GM18499 (cell line): Measurements from ENCODE around the gene SMARCC1.
"Not testable (repeated sequence)": the region's sequence is repeated elsewhere in the genome, so short reads cannot be mapped to it uniquely, and the experiment has no call there.

Experiments used
- ATAC-seq: cut with Tn5 transposase; IDR thresholded peaks from one replicate; pipeline ENCODE4 v1.9.1; 2021; ENCODE audit warnings: moderate number of reproducible peaks; ENCODE audit not compliant: insufficient read depth, unreplicated experiment

Gene SMARCC1

DNA sequence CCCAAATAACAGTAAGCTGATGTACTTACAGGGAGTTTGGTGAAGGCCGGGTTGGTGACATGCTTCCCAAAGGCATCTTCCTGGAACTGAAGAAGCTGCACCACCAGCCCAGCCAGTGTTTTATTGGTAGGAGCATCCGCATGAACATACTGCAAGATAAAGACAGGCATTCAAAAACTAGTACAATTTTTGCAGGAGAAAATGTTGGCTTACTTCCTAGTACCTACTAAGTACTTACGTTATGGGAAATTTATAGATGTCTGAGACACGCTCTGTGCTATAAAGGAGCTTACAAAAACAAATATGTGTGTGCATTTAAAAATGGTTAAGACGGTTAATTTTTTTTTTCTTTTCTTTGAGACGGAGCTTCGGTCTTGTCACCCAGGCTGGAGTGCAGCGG is 8.9 kb downstream of the SMARCC1 start:
- no peak for ATAC-seq

DNA sequence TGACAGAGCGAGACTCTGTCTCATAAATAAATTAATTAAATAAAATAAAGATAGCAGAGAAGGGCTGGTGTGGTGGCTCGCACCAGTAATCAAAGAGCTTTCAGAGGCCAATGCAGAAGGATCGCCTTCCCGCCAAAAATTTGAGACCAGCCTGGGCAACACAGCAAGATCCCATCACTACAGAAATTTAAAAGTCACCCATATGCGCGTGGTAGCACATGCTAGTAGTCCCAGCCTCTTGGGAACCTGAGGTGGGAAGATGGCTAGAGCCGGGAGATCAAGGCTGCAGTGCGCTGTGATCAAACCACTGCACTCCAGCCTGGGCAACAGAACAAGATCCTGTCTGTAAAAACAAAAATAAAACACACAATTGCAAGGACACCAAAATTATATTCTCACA is 9.6 kb downstream of the SMARCC1 start:
- no peak for ATAC-seq

DNA sequence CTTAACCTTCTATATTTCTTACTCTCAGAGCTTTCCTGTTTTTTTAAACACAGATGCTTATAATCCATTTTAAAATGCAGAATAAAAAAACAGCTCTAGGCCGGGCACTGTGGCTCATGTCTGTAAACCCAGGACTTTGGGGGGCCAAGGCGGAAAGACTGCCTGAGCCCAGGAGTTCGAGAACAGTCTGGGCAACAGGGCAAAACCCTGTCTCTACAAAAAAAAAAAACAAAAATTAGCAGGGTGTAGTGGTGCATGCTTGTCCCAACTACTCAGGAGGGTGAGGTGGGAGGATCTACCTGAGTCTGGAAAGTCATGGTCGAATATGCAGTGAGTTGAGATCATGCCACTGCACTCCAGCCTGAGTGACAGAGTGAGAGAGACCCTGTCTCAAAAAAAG is 15.5 kb downstream of the SMARCC1 start:
- ATAC-seq, result no peak

DNA sequence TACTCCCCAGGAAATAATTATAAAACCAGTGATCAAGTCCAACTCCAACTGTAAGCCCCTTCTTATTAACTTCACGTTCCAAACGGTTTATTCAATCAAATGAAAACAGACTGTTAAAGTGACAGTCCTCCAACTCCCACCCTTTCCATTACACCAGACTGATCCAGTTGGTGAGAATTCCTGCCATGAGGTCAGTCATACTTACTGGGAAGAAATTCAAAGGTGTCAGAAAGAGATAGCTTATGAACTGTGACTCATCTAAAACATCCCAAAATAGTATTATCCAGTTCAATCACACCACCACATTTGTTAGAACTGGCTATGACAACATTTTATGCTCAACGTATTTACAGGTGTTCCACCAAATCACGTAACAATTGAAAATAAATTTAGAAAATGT is 19.5 kb downstream of the SMARCC1 start:
- no peak for ATAC-seq

DNA sequence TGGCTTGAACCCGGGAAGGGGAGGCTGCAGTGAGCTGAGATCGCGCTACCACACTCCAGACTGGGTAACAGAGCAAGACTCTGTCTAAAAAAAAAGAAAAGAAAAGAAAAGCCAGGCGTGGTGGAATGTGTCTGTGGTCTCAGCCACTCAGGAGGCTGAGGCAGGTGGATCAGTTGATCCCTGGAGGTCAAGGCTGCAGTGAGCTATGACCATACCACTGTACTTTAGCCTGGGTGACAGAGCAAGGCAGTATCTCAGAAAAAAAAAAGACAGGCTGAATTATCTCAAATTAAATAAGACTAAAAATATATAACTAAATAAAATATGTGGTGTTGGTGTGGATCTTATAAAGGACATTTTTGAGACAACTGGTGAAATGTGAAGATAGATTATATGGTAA is 20.6 kb downstream of the SMARCC1 start:
- ATAC-seq, result no peak

DNA sequence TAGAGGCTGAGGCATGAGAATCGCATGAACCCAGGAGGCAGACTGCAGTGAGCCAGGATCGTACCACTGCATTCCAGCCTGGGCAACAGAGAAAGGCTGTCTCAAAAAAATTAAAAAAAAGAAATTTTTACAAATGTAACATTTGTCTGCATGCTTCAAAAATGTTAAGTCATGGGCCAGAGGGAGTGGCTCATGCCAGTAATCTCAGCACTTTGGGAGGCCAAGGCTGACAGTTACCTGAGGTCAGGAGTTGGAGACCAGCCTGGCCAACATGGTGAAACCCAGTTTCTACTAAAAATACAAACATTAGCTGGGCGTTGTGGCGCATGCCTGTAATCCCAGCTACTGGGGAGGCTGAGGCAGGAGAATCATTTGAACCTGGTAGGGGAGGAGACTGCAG is 21.5 kb downstream of the SMARCC1 start:
- ATAC-seq, result not testable (repeated sequence)

DNA sequence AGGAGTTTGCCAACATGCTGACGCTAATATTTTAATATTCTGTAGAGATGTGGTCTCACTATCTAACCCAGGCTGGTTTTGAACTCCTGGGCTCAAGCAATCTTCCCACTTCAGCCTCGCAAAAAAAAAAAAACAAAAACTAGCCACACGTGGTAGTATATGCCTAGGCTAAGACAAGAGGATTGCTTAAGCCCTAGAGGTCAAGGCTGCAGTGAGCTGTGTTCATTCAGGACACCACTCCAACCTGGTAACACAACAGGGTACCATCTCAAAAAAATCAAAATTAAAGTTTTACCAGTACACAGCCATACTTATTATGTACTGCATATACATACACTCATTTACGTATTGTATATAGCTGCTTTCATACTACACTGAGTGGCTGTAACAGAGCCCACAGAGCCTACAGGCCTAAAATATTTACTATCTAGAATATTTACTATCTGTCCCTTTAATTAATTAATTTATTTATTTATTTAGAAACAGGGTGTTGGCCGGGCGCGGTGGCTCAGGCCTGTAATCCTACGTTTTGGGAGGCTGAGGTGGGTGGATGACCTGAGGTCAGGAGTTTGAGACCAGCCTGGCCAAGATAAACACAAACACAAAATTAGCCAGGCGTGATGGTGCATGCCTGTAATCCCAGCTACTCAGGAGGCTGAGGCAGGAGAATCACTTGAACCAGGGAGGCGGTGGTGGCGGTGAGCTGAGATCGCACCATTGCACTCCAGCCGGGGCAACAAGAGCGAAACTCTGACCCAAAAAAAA is 23.2 kb downstream of the SMARCC1 start:
- ATAC-seq, result no peak

DNA sequence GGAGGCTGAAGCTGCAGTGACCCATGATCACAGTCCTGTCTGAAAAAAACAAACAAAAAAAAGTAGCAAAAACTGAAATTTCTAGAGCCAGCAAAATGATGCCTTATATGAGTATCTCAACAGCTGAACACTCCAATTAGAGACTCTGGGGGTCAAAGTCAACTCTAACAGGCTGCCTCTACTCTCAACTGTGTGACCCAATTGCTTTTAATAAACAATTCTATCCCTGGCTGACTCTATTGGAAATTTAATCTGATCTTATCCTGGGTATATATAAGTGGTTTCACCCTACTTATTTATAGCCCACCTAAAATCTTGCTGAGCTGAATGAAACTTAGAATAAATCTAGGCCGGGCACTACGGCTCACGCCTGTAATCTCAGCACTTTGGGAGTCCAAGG is 29.0 kb downstream of the SMARCC1 start:
- no peak for ATAC-seq

DNA sequence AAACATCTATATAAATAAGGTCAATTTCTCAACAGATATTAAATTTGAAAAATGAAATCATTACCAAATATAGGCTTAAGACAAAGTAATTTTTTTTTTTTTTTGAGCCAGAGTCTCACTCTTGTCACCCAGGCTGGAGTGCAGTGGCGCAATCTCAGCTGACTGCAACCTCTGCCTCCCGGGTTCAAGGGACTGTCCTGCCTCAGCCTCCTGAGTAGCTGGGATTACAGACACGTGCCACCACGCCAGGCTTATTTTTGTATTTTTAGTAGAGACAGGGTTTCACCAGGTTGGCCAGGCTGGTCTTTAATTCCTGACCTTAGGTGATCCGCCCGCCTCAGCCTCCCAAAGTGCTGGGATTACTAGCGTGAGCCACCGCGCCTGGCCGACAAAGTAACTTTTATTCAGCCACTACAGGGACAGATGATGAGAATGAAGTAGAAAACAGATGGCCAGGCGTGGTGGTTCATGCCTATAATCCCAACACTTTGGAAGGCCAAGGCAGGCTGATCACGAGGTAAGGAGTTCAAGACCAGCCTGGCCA is 30.8 kb downstream of the SMARCC1 start:
- not testable (repeated sequence) for ATAC-seq

DNA sequence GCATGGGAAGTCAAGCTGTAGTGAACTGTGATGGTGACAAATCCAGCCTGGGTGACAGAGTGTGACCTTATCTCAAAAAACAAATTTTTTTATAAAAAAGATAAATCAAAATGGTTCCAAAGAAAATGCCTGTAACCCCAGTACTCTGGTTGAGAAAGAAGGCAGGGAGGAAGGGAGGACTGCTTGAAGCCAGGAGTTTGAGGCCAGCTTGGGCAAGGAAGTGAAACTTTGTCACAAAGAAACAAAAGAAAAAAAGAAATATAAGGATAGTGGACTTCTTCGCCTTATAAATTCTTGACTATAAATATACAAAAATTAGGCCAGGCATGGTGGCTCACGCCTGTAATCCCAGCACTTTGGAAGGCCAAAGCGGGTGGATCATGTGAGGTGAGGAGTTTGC is 34.1 kb downstream of the SMARCC1 start:
- ATAC-seq, result no peak

DNA sequence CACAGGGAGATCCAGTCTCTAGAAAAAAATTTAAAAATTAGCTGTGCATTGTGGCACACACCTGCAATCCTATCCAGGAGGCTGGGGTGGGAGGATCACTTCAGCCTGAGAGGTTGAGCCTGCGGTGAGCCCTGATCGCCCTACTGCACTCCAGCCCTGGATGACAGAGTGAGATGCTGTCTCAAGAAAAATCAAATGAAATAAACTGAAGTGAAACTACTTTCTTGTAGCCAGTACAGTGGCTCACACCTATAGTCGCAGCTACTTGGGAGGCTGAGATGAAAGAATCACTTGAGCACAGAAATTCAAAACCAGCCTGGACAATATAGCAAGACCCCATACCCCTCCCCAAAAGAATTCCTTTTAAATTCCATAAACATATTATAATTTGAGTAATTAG is 35.4 kb downstream of the SMARCC1 start:
- no peak for ATAC-seq

DNA sequence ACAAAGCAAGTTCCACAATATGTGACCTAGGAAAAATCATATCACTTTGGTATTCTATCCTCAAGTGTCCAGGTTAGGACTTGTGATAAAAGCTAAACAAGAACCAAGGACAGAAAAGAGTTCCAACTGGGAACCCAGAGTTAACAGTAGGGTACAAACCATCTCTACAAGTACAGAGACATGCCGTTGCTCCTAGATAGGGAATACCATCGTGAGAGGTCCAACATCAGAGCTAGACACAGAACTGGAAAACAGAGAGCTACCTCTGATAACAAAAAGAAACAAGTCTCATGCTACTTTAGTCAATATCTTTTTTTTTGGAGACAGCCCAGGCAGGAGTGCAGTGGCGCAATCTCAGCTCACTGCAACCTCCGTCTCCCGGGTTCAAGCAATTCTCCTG is 37.8 kb downstream of the SMARCC1 start:
- ATAC-seq, result no peak

DNA sequence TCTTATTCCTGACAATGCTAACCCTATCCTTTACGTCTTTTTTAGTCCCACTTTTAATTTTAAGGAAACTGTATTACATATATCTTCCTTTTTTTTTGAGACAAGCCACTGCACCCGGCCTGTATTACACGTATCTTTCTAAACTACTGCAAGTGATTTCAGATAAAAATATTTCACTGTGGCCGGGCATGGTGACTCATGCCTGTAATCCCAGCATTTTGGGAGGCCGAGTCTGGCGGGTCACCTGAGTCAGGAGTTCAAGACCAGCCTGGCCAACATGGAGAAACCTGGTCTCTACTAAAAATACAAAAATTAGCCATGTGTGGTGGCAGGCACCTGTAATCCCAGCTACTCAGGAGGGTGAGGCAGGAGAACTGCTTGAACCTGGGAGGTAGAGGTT is 38.3 kb downstream of the SMARCC1 start:
- not testable (repeated sequence) for ATAC-seq

DNA sequence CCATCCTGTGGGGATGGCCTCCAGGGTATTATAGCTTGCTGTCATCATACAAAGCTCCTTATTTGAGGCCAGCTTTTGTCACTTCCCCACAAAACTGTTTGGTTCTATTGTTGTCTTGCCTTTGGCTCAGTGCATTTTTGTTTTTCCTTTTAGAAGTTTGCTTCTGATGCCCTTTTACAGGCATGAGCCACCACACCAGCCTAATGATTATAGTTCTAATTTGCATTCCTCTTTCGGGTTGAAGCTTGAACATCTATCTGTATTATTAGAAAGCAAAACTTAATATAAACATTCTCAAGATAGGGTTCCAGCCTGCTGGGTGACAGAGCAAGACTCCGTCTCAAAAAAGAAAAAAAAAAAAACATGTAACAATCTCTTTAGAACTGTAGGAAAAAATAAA is 39.8 kb downstream of the SMARCC1 start:
- no peak for ATAC-seq

DNA sequence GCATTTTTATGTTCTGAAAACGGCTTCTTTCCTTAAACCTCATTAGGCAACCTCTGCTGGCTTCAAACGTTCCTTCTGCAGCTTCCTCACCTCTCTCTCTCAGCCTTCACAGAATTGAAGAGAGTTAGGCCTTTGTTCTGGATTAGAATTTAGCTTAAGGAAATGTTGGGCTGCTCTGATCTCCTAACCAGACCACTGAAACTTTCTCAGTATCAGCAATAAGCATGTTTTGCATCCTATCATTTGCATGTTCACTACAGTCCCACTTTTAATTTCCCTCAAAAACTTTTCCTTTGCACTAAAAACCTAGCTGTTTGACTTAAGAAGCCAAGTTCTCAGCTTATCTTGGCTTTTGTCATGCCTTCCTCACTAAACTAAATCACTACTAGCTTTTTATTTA is 49.5 kb downstream of the SMARCC1 start:
- no peak for ATAC-seq

DNA sequence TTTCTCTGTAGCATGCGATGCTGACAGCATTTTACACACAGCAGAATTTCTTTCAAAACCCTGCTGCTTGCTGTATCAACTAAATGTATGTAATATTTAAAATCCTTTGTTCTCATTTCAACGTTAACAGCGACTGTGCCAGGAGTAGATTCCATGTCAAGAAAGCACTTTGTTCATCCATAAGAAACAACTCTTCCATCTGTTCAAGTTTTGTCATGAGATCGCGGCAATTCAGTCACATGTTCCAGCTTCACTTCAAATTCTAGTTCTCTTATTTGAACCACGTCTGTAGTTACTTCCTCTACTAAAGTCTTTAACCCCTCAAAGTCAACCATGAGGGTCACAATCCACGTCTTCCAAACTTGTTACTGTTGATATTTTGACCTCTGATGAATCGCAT is 50.6 kb downstream of the SMARCC1 start:
- ATAC-seq, result no peak

DNA sequence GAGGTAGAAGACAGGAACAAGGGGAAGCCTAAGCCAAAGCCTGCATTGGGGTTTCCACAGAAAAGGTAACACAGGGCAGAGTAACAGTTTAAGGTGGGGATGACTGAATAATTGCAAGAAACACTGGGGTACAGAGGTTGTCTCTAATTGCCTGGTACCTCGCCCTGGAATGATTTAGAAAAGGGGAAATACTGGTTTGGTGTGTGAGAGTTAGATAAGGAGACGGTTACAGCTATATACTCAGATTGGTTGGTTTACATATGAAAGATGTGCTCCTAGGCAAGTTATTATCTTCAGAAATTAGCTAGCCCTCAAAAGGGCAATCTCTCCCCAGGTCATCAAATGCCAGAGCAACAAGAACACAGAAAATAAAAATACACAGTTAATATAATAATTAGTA is 58.8 kb downstream of the SMARCC1 start:
- no peak for ATAC-seq

DNA sequence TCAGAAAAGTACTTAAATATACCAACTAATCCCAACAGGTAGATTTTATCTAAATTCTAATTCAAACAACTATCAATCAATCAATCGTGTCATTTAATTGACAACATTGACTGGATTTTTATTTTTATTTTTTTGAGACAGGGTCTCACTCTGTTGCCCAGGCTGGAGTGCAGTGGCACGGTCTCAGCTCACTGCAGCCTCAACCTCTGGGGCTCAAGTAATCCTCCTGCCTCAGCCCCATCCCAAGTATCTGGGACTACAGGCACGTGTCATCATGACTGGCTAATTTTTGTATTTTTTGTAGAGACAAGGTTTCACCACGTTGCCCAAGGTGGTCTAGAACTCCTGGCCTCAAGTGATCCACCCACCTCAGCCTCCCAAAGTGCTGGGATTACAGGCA is 64.2 kb downstream of the SMARCC1 start:
- not testable (repeated sequence) for ATAC-seq

DNA sequence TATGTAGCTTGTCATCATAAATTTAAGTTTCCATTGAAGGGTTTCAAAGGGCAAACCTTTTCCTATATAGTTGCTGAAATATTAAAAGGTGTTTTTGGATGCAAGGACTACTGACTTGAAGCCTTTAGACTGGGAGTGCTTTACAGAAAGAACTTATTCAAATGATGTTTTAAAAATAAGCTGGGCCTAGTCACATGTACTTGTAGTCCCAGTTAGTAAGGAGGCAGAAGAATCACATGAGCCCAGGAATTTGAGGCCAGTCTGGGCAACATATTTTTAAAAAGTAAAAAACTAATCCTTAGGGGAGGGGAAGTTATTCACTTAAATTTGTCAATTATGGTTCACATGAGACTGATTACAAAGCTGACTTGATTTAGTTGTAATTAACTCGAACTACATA is 65.0 kb downstream of the SMARCC1 start:
- ATAC-seq, result no peak

DNA sequence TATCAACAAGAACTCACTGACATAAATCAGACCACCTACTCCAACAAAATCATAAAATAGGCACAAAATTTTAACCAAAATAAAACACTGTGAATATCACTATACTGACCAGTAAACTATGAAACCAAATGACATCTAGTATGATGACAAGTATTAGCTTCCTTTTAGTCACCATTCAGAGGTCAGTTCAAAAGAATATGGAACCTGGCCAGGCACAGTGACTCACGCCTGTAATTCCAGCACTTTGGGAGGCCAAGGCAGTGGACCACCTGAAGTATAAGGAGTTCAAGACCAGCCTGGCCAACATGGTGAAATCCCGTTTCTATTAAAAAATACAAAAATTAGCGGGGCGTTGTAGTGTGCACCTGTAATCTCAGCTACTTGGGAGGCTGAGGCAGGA is 65.8 kb downstream of the SMARCC1 start:
- ATAC-seq, result no peak

DNA sequence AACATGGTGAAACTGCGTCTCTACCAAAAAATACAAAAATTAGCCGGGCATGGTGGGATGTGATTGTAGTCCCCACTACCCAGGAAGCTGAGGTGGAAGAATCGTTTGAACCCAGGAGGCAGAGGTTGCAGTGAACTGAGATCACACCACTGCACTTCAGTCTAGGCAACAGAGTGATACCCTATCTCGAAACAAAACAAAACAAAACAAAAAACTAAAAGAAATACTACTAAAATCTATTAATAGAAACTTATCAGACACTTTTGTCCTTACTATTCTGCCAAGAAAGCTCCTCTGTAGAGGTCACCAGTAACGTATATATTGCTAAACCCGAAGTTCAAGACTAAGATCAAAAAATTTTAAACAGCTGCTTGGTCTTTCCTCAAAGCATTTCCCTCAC is 67.1 kb downstream of the SMARCC1 start:
- no peak for ATAC-seq

DNA sequence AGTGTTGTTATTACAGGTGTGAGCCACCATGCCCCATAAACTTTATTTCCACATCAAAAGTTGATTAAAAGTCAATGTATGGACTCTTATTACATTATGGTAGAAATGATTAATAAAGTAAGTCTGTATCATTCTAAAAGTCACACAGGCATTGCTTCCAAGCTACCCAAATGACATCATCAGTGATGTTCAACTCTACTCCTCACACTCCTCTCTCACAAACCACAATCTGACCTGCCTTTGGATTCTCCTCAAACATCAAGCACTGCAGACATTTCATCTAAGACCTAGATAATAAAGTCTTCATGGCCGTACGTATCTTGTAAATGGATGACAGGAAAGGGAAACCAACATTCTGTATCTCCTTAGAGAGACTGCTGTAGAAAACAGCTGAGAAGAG is 68.0 kb downstream of the SMARCC1 start:
- no peak for ATAC-seq
